GM19463 (cell line): ENCODE measurements around the gene ADH1C.
"Not testable (repeated sequence)": the region's sequence is repeated elsewhere in the genome, so short reads cannot be mapped to it uniquely, and the experiment has no call there.

Source experiments
- ATAC-seq: cut with Tn5 transposase; IDR thresholded peaks from one replicate; pipeline ENCODE4 v1.9.1; 2021; ENCODE audit warnings: mild to moderate bottlenecking, moderate library complexity; ENCODE audit not compliant: unreplicated experiment

ADH1C gene

GRCh38 chr4:99352602-99353537 is at the start of gene ADH1C:
TSS of gene ADH1C (minus strand) at chr4:99352746. CDS start at chr4:99352675, 71 bp downstream.
- ATAC-seq, result no peak

DNA sequence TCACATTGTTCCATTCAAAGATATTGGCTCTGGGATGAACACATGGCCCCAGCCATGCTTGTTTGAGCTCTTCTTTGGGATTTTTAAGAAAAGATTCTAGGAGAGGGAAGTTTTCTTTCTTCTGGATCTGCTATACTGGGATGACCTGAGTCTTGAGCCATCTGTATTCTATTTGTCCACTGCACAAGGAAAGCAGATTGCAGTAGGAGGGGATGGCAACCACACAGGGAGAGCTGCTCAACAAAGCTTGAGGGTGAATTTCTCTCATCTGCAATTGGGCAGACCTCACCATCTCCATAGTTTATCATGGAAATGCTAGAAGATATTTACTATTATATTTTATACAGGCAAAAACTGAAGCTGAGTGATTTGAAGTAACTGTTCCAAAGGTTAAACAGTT is 48.3 kb upstream of the ADH1C start:
- no peak for ATAC-seq

DNA sequence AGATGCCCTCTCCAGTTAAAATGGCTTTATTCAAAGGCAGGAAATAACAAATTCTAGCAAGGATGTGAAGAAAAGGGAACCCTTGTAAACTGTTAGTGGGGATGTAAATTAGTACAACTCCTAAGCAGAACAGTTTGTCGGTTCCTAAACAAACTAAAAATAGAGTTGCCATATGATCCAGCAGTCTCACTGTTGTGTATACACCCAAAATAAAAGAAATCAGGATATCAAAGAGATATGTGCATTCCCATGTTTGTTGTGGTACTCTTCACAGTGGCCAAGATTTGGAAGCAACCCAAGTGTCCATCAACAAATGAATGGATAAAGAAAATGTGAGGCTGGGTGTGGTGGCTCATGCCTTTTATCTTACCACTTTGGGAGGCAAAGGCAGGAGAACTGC is 46.5 kb upstream of the ADH1C start:
- ATAC-seq, result no peak

GRCh38 chr4:99395595-99396364 is 43.2 kb upstream of the ADH1C start:
- ATAC-seq, result no peak

- no peak for ATAC-seq
Measured at GRCh38 chr4:99394896-99395295, 42.4 kb upstream of the ADH1C start.

- no peak for ATAC-seq
Measured at GRCh38 chr4:99390055-99390454, 37.5 kb upstream of the ADH1C start.

- no peak for ATAC-seq
Measured at GRCh38 chr4:99389606-99390005, 37.1 kb upstream of the ADH1C start.

DNA sequence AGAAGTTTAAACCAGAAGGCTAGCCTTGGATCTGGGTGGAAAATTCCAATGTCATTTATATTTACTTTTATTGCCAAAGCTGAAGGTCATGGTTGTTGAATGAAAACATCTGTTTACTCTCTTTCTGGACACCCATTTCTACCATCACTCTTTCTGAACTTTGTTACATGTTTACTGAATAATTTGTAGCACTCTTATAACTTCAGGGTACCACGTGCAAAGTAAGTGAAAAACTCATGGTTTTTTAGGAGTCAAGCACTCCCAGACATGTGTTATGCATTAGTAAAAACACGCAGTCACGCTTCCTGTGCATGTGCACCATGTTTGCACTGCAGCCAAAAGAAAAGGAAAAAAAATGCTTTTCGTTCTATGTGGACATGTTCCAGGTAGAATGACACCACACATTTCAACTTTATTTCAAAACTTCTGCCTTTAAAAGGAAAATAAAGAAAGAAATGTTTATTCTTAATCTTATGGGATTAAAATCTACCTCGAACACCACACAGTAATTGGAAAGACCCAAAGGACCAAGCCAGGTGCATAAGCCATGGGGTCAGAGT is 31.4 kb upstream of the ADH1C start:
- no peak for ATAC-seq

GRCh38 chr4:99383399-99383798 is 30.9 kb upstream of the ADH1C start:
- no peak for ATAC-seq

- ATAC-seq, result no peak
Measured at GRCh38 chr4:99382745-99383360, 30.3 kb upstream of the ADH1C start.

- no peak for ATAC-seq
Measured at GRCh38 chr4:99381588-99382175, 29.1 kb upstream of the ADH1C start.

DNA sequence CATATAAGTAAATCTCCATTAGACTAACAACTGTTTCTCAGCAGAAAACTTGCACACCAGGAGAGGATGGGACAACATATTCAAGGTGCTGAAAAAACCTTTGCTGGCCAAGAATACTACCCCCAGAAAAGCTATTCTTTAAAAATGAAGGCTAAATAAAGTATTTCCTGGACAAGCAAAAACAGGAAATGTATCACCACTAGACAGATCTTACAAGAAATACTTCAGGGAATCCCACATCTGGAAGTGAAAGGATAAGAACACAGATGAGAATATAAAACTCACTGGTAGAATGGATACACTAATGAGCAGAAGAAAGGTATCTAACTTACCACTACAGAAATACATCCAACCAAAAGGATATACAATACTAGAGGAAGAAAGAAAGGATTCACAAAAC is 27.0 kb upstream of the ADH1C start:
- ATAC-seq, result no peak

DNA sequence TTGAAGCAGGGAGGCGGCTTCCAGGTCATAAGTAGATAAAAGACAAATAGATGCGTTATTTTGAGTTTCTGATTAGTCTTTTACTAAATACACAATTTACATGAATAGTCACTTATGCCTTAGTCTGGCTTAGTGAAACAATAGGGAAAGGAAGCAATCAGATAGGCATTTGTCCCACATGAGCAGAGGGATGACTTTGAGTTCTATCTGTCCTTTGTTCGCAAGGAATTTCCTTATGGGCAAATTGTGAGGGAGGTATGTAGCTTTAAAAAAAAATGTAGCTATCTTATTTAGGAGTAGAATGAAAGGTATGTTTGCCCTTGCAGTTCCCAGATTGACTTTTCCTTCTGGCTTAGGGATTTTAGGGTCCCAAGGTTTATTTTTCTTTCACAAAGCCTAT is 26.3 kb upstream of the ADH1C start:
- ATAC-seq, result no peak

GRCh38 chr4:99377341-99377740 is 24.8 kb upstream of the ADH1C start:
- ATAC-seq, result not testable (repeated sequence)

GRCh38 chr4:99372464-99372863 is 19.9 kb upstream of the ADH1C start:
- not testable (repeated sequence) for ATAC-seq

DNA sequence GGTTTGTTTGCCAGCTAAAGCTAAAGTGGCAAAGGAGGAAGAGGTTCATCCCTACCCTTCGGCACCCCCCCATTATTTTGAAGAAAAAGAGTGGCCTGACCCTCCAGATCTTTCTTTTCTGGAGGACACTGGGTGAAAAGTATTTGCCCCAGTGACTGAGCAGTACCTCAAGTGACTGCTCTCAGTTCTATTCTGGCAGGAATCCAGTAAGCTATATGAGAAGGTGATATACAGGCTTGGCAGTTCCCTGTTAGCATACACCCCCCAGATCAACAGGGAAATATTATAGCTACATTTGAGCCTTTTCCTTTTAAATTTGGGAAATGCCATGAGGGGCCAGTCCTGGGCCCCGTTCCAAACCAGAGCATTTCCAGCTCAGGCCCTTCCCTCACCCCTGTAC is 15.3 kb upstream of the ADH1C start:
- ATAC-seq, result not testable (repeated sequence)

DNA sequence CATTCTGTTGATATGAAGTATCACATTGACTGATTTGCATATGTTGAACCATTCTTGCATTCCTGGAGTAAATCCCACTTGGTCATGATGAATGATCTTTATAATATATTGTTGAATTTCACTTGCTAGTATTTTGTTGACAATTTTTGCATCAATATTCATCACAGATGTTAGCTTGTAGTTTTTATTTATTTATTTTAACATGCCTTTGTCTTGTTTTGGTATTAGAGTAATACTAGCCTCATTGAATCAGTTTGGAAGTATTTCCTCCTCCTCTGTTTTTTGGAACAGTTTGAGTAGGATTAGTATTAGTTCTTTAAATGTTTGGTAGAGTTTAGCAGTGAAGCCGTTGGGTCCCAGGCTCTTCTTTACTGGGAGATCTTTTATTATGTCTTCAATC is 13.9 kb upstream of the ADH1C start:
- ATAC-seq, result no peak

- ATAC-seq, result no peak
Measured at GRCh38 chr4:99362768-99363167, 10.2 kb upstream of the ADH1C start.

DNA sequence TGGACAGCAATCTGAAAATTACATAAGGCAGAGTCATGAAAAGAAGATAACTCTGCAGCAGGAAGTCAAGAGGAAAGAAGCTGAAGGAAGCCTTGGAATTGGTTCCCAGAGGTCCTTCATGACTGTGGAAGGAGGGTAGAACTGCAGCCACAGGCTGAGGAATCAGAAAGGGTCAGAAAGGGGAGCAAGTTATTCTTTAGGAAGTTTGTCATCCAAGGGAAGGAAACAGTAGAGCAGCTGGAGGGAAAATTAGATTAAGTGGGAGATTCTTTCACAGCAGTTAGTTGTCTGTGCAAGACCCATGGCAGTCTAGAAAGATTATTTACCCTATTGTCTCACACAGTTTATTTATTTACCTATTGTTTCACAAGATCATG is 9.3 kb upstream of the ADH1C start:
- no peak for ATAC-seq

- no peak for ATAC-seq
Measured at GRCh38 chr4:99361268-99361898, 8.8 kb upstream of the ADH1C start.
